Stimulated activated CD4-positive, alpha-beta T cell treated with anti-CD3 and anti-CD28 coated beads, Interleukin-15, amount 100 ng/mL, for 48 hours (primary cell): ENCODE data around the gene TSSK2.

ENCODE experiments used
- DNase-seq, 2 donors: peaks; one replicate each; pipeline ENCODE4 v3.0.0-alpha.2; 2020; ENCODE audit warnings: low read depth in 2 of 2

The TSSK2 gene

GRCh38 chr22:19181786-19182471 is 50.8 kb downstream of the TSSK2 start:
- no peak for DNase-seq
